ENCODE data around the gene CACNG6. TPM values are rescaled to one million over a fixed set of nuclear protein-coding genes. Genes with fewer than 3 reads are reported as not detected.
"Not testable (repeated sequence)": the region's sequence is repeated elsewhere in the genome, so short reads cannot be mapped to it uniquely, and the experiment has no call there.

The CACNG6 gene
- total RNA-seq, 1 experiment from 2014 or later = 2.0 TPM

DNA sequence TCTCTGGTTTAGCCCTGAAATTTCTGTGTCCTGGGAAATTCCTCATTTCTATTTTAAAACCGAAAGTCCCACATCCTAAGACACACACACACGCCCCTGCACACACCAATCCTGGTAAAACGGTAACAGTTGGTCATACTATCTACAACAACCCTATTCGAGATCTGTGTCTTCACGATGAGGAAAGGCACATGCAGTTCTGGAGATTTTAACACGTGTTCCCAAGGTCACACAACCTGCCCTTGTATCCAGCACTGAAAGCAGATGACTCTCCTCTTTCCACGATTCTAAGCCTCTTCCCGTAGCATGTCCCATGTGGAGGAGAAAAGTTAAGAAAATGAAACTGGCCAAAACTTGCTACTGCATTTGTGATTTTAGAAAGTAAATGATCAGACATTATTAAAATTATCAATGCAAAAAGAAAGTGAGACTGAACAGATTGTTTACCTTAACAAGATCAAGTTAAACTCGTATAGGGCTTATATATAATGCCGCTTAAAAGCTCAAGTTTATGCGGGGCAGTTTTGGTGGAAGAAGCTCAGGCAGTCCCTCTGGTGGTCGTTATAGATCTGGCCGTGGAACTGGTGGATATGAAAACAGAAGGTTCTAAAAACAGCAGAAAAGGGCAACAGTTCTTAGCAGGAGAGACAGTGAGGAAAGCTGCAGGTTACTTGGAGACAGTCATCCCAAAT is 39.6 kb downstream of the CACNG6 start:
- Histone ChIP-seq H3K27ac (no peak overlapping the region), H3K9me3 (replicated peaks) (no peaks in the 10 kb centered on the region), H3K36me3 (no peaks in the 10 kb centered on the region), H3K4me3 (no peak overlapping the region), H3K27me3 (no peaks in the 10 kb centered on the region), H3K4me1 (no peaks in the 10 kb centered on the region)
- peak in 1 of 2 experiments; percentile 31 for DNase-seq

- H3K4me3 ChIP-seq = no peak overlapping the region
- H3K27ac ChIP-seq = no peak overlapping the region
- H3K36me3 ChIP-seq = no peaks in the 10 kb centered on the region
- no peaks in the 10 kb centered on the region for H3K4me1 ChIP-seq
- H3K27me3 ChIP-seq = no peaks in the 10 kb centered on the region
- no peaks in the 10 kb centered on the region for H3K9me3 ChIP-seq (replicated peaks)
- no peak for DNase-seq
These were observed 44.1 kb downstream of the CACNG6 start for GRCh38 chr19:54035215-54036178.

- H3K9me3 ChIP-seq (replicated peaks); H3K27ac ChIP-seq; H3K4me1 ChIP-seq; H3K4me3 ChIP-seq; DNase-seq; H3K27me3 ChIP-seq; H3K36me3 ChIP-seq: not testable (repeated sequence)
These were observed 45.1 kb downstream of the CACNG6 start for GRCh38 chr19:54036542-54036941.

DNA sequence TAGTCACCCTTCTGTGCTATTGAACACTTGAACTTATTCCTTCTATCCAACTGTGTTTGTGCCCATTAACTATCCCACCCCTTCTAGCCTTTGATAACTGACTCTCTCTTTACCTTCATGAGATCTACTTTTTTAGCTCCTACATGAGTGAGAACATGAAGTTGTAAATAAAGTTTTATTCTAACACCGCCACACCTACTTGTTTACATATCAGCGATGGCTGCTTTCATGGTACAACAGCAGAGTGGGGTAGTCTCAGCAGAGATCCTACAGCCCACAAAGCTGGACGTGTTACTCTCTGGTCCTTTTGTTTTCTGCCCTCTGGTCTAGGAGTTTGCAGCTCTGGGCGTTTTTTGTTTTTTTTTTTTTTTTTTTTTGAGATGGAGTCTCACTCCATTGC is 48.6 kb downstream of the CACNG6 start:
- no peak for DNase-seq
- H3K27ac ChIP-seq = no peak overlapping the region
- H3K36me3 ChIP-seq = no peaks in the 10 kb centered on the region
- H3K27me3 ChIP-seq = no peaks in the 10 kb centered on the region
- no peak overlapping the region for H3K4me3 ChIP-seq
- H3K4me1 ChIP-seq = no peaks in the 10 kb centered on the region
- H3K9me3 ChIP-seq (replicated peaks) = no peaks in the 10 kb centered on the region

DNA sequence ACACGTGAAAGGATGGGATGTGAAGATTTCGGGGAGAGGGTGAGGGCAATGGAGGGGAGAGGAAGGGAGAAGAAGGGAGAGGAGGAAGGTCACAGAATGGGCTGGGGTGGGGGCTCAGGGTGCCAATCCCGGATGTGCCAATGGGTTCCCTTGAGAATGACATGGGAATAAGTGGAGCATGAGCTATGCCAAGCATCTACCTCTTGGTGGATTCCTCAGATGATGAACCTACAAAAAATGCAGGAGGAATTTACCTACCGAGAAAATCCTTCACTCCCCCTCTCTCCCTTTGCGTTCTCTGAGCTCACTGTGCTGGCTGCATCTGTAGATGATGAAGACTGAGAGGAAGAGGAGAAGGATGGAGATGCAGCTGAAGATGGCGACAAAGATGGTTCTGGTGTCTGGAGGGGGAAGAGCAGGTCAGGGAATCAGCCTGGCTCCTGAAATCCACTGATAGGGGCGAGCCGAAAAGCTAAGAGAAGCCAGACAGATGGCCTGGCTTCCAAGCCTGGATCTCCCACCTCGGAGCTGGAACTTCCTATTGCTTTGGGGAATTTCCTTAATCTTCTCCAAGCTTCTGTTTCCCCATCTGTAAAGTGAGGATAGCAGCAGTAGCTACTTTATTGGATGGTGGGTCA is 50.7 kb downstream of the CACNG6 start:
- DNase-seq = no peak
- Histone ChIP-seq H3K36me3 (no peaks in the 10 kb centered on the region), H3K4me3 (no peak overlapping the region), H3K4me1 (no peaks in the 10 kb centered on the region), H3K27me3 (0 out of 2 replicates have a peak, but pooled peaks cover 4% of the 10 kb centered on the region), H3K9me3 (replicated peaks) (no peaks in the 10 kb centered on the region), H3K27ac (no peak overlapping the region)

GRCh38 chr19:54042989-54043388 is 51.6 kb downstream of the CACNG6 start:
- DNase-seq = no peak
- H3K27me3 ChIP-seq = 0 out of 2 replicates have a peak, but pooled peaks cover 4% of the 10 kb centered on the region
- no peaks in the 10 kb centered on the region for H3K9me3 ChIP-seq (replicated peaks)
- H3K4me1 ChIP-seq = no peaks in the 10 kb centered on the region
- no peaks in the 10 kb centered on the region for H3K36me3 ChIP-seq
- no peak overlapping the region for H3K27ac ChIP-seq
- no peak overlapping the region for H3K4me3 ChIP-seq

DNA sequence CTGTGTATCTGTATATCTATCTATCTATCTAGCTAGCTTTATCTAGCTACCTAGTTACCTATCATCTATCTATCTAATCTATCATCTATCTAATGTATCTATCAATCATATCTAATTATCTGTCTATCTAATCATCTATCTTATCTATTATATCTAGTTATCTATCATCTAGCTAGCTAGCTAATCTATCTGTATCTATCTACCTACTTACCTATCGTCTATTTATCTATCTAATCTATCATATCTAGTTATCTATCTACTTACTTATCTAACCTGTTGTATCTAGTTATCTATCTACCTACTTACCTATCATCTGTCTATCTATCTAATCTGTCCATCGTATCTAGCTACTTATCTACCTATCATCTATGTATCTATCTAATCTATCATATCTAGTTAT is 54.3 kb downstream of the CACNG6 start:
- Histone ChIP-seq H3K36me3 (no peaks in the 10 kb centered on the region), H3K4me1 (no peaks in the 10 kb centered on the region), H3K27ac (no peak overlapping the region), H3K9me3 (replicated peaks) (no peaks in the 10 kb centered on the region), H3K4me3 (no peak overlapping the region), H3K27me3 (0 out of 2 replicates have a peak, but pooled peaks cover 4% of the 10 kb centered on the region)
- DNase-seq = no peak

GRCh38 chr19:54047616-54048015 is 56.2 kb downstream of the CACNG6 start:
- DNase-seq = no peak
- Histone ChIP-seq H3K27me3 (0 out of 2 replicates have a peak, but pooled peaks cover 4% of the 10 kb centered on the region), H3K27ac (no peak overlapping the region), H3K9me3 (replicated peaks) (no peaks in the 10 kb centered on the region), H3K4me1 (no peaks in the 10 kb centered on the region), H3K36me3 (no peaks in the 10 kb centered on the region), H3K4me3 (no peak overlapping the region)

Other genes starting within 250 kb of the CACNG6 start
- gene NLRP12, start 167.3 kb upstream of the CACNG6 start, total RNA-seq (2014; rRNA removed; shearing (Covaris generic)) = not detected in 2 replicates
- gene MYADM, start 123.8 kb upstream of the CACNG6 start, total RNA-seq (2014; rRNA removed; shearing (Covaris generic)) = 32.5 and 34.1 TPM in 2 replicates
- gene PRKCG, start 109.4 kb upstream of the CACNG6 start, total RNA-seq (2014; rRNA removed; shearing (Covaris generic)) = 0.06 TPM in 1 of 2 replicates, not detected in the other
- not detected in 2 replicates for gene CACNG7, start 82.4 kb upstream of the CACNG6 start, total RNA-seq (2014; rRNA removed; shearing (Covaris generic))
- gene CACNG8, start 28.7 kb upstream of the CACNG6 start, total RNA-seq (2014; rRNA removed; shearing (Covaris generic)) = not detected in 2 replicates
- gene VSTM1, start 72.3 kb downstream of the CACNG6 start, total RNA-seq (2014; rRNA removed; shearing (Covaris generic)) = not detected in 2 replicates
- not detected in 2 replicates for gene TARM1, start 89.7 kb downstream of the CACNG6 start, total RNA-seq (2014; rRNA removed; shearing (Covaris generic))
- gene OSCAR, start 109.2 kb downstream of the CACNG6 start, total RNA-seq (2014; rRNA removed; shearing (Covaris generic)) = 0.26 TPM in 1 of 2 replicates, not detected in the other
- gene NDUFA3, start 111.2 kb downstream of the CACNG6 start, total RNA-seq (2014; rRNA removed; shearing (Covaris generic)) = 40.4 and 62.0 TPM in 2 replicates
- 10.0 and 10.3 TPM in 2 replicates for gene TFPT, start 124.0 kb downstream of the CACNG6 start, total RNA-seq (2014; rRNA removed; shearing (Covaris generic))
- 65.6 and 67.3 TPM in 2 replicates for gene PRPF31, start 124.1 kb downstream of the CACNG6 start, total RNA-seq (2014; rRNA removed; shearing (Covaris generic))
- gene CNOT3, start 146.1 kb downstream of the CACNG6 start, total RNA-seq (2014; rRNA removed; shearing (Covaris generic)) = 27.5 and 27.6 TPM in 2 replicates
- gene LENG1, start 168.1 kb downstream of the CACNG6 start, total RNA-seq (2014; rRNA removed; shearing (Covaris generic)) = 5.6 and 6.8 TPM in 2 replicates
- not detected in 2 replicates for gene TMC4, start 181.5 kb downstream of the CACNG6 start, total RNA-seq (2014; rRNA removed; shearing (Covaris generic))
- 32.1 and 34.6 TPM in 2 replicates for gene MBOAT7, start 197.9 kb downstream of the CACNG6 start, total RNA-seq (2014; rRNA removed; shearing (Covaris generic))
- gene TSEN34, start 199.7 kb downstream of the CACNG6 start, total RNA-seq (2014; rRNA removed; shearing (Covaris generic)) = 70.7 and 81.6 TPM in 2 replicates
- 2,113 and 3,052 TPM in 2 replicates for gene RPS9, start 209.2 kb downstream of the CACNG6 start, total RNA-seq (2014; rRNA removed; shearing (Covaris generic))
- gene LILRB3, start 231.4 kb downstream of the CACNG6 start, total RNA-seq (2014; rRNA removed; shearing (Covaris generic)) = 0.25 and 0.71 TPM in 2 replicates

Measured in SJCRH30 (cell line).